CD4-positive, alpha-beta T cell treated with Interleukin-2 at 100 ng/mL for 4 hours (primary cell): ENCODE data around the gene APOF.
"Not testable (repeated sequence)": the region's sequence is repeated elsewhere in the genome, so short reads cannot be mapped to it uniquely, and the experiment has no call there.

Experiments used
- DNase-seq: peaks from one replicate; pipeline ENCODE4 v3.0.0-alpha.2; 2020; ENCODE audit warnings: low spot score

Gene APOF

GRCh38 chr12:56362130-56363059, at the start of gene APOF:
TSS of gene APOF (minus strand) at chr12:56362857. CDS start at chr12:56362745, 112 bp downstream.
- DNase-seq = no peak

- no peak for DNase-seq
These were observed 49.4 kb upstream of the APOF start for GRCh38 chr12:56411781-56412639.

- DNase-seq = no peak
These were observed 48.1 kb upstream of the APOF start for GRCh38 chr12:56410768-56411167.

GRCh38 chr12:56408799-56409417, 46.3 kb upstream of the APOF start:
- no peak for DNase-seq

- not testable (repeated sequence) for DNase-seq
These were observed 41.6 kb upstream of the APOF start for GRCh38 chr12:56404227-56404626.

GRCh38 chr12:56401612-56402011, 39.0 kb upstream of the APOF start:
- not testable (repeated sequence) for DNase-seq

GRCh38 chr12:56401125-56401524, 38.5 kb upstream of the APOF start:
- DNase-seq = not testable (repeated sequence)

- DNase-seq = not testable (repeated sequence)
These were observed 36.8 kb upstream of the APOF start for GRCh38 chr12:56399466-56399865.

- no peak for DNase-seq
These were observed 35.7 kb upstream of the APOF start for GRCh38 chr12:56398324-56398723.

GRCh38 chr12:56392331-56392730, 29.7 kb upstream of the APOF start:
- DNase-seq = no peak

GRCh38 chr12:56391721-56392120, 29.1 kb upstream of the APOF start:
- no peak for DNase-seq

GRCh38 chr12:56389412-56389811, 26.8 kb upstream of the APOF start:
- no peak for DNase-seq

- DNase-seq = no peak
These were observed 24.6 kb upstream of the APOF start for GRCh38 chr12:56387152-56387736.

GRCh38 chr12:56385873-56386272, 23.2 kb upstream of the APOF start:
- DNase-seq = no peak

GRCh38 chr12:56382611-56383010, 20.0 kb upstream of the APOF start:
- no peak for DNase-seq

- DNase-seq = no peak
These were observed 15.3 kb upstream of the APOF start for GRCh38 chr12:56377989-56378316.

GRCh38 chr12:56377310-56377988, 14.8 kb upstream of the APOF start:
- DNase-seq = no peak

- DNase-seq = no peak
These were observed 13.2 kb upstream of the APOF start for GRCh38 chr12:56375598-56376434.

GRCh38 chr12:56374726-56375597, 12.3 kb upstream of the APOF start:
- no peak for DNase-seq

GRCh38 chr12:56373515-56373914, 10.9 kb upstream of the APOF start:
- no peak for DNase-seq
